Measurements from ENCODE around the gene FKRP. TPM values are rescaled to one million over a fixed set of nuclear protein-coding genes. Genes with fewer than 3 reads are reported as not detected.

Gene FKRP, protein sequence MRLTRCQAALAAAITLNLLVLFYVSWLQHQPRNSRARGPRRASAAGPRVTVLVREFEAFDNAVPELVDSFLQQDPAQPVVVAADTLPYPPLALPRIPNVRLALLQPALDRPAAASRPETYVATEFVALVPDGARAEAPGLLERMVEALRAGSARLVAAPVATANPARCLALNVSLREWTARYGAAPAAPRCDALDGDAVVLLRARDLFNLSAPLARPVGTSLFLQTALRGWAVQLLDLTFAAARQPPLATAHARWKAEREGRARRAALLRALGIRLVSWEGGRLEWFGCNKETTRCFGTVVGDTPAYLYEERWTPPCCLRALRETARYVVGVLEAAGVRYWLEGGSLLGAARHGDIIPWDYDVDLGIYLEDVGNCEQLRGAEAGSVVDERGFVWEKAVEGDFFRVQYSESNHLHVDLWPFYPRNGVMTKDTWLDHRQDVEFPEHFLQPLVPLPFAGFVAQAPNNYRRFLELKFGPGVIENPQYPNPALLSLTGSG
- 13.6 and 16.0 TPM in 2 replicates for total RNA-seq

DNA sequence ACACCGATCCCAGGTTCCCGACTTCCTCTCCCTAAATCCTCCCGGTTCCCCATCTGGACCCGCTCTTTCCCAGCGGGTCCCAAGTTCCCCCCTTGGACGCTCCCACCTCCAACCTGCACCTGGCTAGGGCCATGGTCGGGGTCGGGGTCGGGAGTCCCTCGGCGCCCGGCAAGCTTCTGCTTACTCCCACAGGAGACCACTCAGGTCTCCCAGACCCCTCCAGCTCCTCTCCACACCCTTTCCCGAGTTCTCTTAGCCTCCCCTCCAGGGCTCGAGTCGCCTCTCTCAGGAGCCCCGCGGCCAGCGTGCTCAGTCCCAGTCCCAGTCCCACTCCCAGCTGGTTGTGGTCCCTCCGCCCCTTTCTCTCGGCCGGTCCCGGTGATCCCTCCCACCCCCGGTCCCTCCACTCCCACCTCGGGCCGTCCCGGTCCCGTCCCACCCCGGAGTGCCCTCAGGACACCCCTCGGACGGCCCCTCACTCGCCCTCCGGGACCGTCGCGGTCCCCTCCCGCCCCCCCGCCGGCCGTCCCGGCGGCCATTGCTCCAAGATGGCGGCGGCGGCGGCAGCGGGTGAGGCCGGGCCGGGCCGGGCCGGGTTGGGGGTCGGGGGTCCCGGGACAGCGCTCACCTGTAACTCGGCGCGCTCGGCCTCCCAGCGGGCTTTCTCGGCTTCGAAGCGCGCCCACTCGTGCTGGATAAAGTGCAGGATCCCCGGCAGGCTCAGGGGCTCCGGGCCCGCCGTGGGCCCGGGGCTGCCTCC is at the start of gene FKRP:
TSS of gene FKRP (plus strand) at position 537 of the 760 bp plus-strand sequence. CDS start 9,394 bp downstream, outside the sequence.

DNA sequence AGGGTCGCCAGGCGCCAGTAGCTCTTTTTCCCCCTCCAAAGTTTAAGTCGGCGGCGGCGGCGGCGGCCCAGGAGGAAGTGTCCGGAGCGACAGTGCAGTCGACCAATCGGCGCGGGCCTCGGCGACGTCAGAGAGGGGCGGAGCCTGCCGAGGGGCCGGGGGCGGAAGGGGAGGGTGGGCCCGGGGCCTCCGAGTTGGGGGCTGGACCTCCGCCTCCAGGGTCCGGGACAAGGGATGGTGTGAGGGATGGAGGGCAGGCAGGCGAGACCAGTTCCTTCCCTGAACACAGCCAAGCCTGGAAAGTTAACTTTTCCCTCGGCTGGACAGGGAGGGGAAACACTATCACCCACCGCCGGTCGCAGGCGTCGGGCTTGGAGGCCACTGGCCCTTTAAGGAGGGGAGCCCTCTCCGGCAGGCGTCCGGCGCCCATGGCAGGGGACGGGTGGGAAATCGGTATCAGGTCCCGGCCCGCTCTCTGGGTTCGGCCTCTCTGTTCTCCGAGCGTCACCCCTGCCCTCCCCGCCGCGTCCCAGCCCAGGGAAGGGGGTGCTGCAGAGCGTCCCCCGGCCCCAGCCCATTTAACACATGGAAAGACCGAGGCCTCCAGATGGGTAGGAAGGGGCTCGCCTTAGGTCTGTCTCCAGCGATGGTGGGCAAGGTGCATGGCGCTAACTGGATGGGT is 28.7 kb upstream of the FKRP start, which contains the start of gene PRKD2:
TSS of gene PRKD2 (minus strand) at position 81 of the 682 bp plus-strand sequence. CDS start 744 bp downstream, outside the sequence.

DNA sequence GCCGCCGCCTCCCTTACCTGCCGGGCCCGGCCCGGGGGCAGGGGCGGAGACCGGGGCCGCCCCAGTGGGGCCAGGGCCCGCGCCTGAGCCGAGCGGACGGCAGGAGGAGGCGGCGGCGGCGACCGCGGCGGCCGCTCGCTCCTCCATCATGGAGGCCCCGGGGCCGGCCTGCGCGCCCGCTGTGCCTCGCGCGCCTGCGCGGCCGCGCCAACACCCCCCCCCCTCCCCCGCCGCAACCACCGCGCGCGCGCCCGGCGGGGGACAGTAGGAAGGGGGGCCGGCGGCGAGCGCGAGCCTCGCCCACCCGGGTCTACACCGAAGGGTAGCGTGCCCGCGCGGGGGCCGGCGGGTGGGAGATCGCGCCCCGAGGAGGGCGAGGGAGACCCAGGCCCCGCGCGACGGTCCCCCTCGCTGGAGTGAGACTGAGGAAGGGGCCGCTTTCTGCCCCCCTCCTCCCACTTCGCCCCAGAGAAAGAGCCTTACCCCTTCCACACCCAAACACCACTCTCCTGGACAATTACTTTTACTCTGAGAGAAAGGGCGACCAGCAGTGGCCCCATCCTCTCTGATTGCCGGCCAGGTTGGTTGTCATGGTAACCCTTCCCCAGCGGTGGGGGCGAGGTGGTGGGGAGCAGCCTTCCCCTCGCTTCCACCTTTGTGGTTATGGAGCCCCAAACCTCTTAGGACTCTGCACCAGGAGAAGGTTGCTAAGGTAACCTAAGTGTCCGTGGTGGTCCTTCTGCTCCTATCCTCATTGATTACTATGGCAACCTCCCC is 612 bp downstream of the FKRP start, which contains the start of gene STRN4:
TSS of gene STRN4 (minus strand) at position 170 of the 777 bp plus-strand sequence. CDS start at position 150, 20 bp downstream.

DNA sequence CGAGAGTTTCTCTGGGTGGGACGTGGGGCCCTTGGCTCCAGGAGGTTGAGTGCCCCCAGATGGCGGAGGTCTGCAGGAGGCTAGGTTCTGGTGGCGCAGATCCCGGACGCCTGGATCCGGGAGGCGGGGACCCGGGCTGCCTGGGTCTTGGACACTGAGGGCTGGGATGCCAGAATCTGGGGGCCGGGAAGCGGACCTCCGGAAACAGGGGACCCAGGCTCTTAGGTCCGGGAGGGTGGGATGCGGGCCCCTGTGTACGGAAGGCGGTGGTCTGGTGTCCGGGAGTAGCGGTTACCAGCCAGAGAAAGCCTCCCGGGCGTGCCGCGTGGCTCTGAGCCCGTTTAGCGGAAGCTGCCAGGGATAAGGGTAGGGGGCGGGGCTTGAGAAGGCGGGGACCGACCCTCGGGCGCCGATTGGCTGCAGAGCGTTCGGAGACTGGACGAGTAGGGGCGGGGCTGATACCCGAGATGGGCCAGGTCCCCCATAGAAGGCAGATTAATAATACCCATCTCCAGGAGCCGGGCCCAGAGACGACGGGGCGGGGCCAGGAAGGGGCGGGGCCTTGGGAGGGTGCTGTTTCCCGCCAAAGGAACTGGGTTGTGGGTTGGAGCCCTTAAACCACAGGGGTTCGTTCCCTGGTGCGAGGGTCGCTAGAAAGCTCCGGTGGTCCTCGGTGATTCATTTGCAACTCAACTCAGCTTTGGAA is 42.6 kb downstream of the FKRP start, which contains the start of gene SLC1A5:
TSS of gene SLC1A5 (minus strand) at position 333 of the 706 bp plus-strand sequence. CDS start 629 bp downstream, outside the sequence.

Other genes with a start within 250 kb of the FKRP start
- 261 and 356 TPM in 2 replicates for gene CALM3, start 144.7 kb upstream of the FKRP start, total RNA-seq
- 61.6 and 62.9 TPM in 2 replicates for gene PTGIR, start 121.0 kb upstream of the FKRP start, total RNA-seq
- gene GNG8, start 109.9 kb upstream of the FKRP start, total RNA-seq, result not detected in 2 replicates
- 3.2 and 7.5 TPM in 2 replicates for gene DACT3, start 84.9 kb upstream of the FKRP start, total RNA-seq
- 13.1 and 19.0 TPM in 2 replicates for gene PRKD2, start 28.9 kb upstream of the FKRP start, total RNA-seq
- 53.0 and 60.9 TPM in 2 replicates for gene STRN4, start 393 bp downstream of the FKRP start, total RNA-seq
- 30.6 and 48.9 TPM in 2 replicates for gene SLC1A5, start 42.5 kb downstream of the FKRP start, total RNA-seq
- 198 and 200 TPM in 2 replicates for gene AP2S1, start 104.8 kb downstream of the FKRP start, total RNA-seq
- 35.8 and 40.2 TPM in 2 replicates for gene ARHGAP35, start 114.9 kb downstream of the FKRP start, total RNA-seq

Measured in aortic smooth muscle cell (primary cell).